Lower leg skin (tissue), 4 donors: ENCODE results near the gene EPHA3. TPM values are rescaled to one million over a fixed set of nuclear protein-coding genes. Genes with fewer than 3 reads are reported as not detected.

Experiments used
- DNase-seq, 2 donors: peaks; one replicate each; pipeline ENCODE4 v3.0.0-alpha.2; 2019; ENCODE audit warnings: low spot score in 2 of 2
- H3K4me3 ChIP-seq: fragments of 200-600 bp; sonication (generic); 2 replicates; pipeline ENCODE4 v1.5.1; 2017; ENCODE audit warnings: mild to moderate bottlenecking, low read depth; ENCODE audit not compliant: poor library complexity, severe bottlenecking
- CTCF ChIP-seq, 3 donors: fragments of 450-650 bp; IDR thresholded peaks; one replicate each; pipeline ENCODE4 v1.5.1; 2016; ENCODE audit warnings: antibody characterized with exemption in 3 of 3, mild to moderate bottlenecking in 3 of 3, moderate library complexity in 2 of 3
- POLR2A ChIP-seq, 2 donors: fragments of 450-650 bp; IDR thresholded peaks; one replicate each; pipeline ENCODE4 v1.6.1; 2016 to 2017; ENCODE audit warnings: antibody characterized with exemption in 2 of 2, mild to moderate bottlenecking in 1 of 2, moderate library complexity in 1 of 2
- WGBS, 2 donors: methylation state at CpG; one replicate each; pipeline ENCODE4 v1.1.5; 2018; 5-methylcytosine and 5-hydroxymethylcytosine counted together
- intact Hi-C: fragments of 100-400 bp; cut with DNase I; formaldehyde crosslinking; loops from one replicate; pipeline ENCODE4 v1.15.0; 2023; ENCODE audit warnings: low total_unique reads
- total RNA-seq, 4 donors: library from RNA; depleted of rRNA; stranded (reverse); fragments of >200 nt; gene quantifications; one replicate each; pipeline ENCODE4 v1.1.0, GENCODE V29; 2016

EPHA3 gene
- total RNA-seq, 4 donors from 2014 or later, result 0.30 to 2.8 (median 1.0) TPM

GRCh38 chr3:89250742-89251141, 143.3 kb downstream of the EPHA3 start:
- H3K4me3 ChIP-seq, result no peak overlapping the region
- WGBS, 2 donors, result 60 to 64% methylated on average over 1 of the region's 1 CpG
- TF ChIP-seq CTCF (IDR thresholded peaks at IDR 0.05) (no peak), POLR2A (IDR thresholded peaks at IDR 0.05) (no peak)
- DNase-seq, result no peak
- intact Hi-C loops, result no loop called here

GRCh38 chr3:89252016-89252415, 144.6 kb downstream of the EPHA3 start:
- H3K4me3 ChIP-seq, result no peak overlapping the region
- intact Hi-C loops, result no loop called here
- TF ChIP-seq POLR2A (IDR thresholded peaks at IDR 0.05) (no peak), CTCF (IDR thresholded peaks at IDR 0.05) (no peak)
- 74 to 78% methylated on average over 4 of the region's 4 CpGs for WGBS, 2 donors
- DNase-seq, result no peak

GRCh38 chr3:89252860-89253259, 145.4 kb downstream of the EPHA3 start:
- TF ChIP-seq POLR2A (IDR thresholded peaks at IDR 0.05) (no peak), CTCF (IDR thresholded peaks at IDR 0.05) (no peak)
- no peak overlapping the region for H3K4me3 ChIP-seq
- no peak for DNase-seq
- 32 to 42% methylated on average over 2 of the region's 2 CpGs for WGBS, 2 donors
- intact Hi-C loops, result no loop called here

- 96 to 98% methylated on average over 7 of the region's 7 CpGs for WGBS, 2 donors
- no peak overlapping the region for H3K4me3 ChIP-seq
- TF ChIP-seq POLR2A (IDR thresholded peaks at IDR 0.05), result no peak
- no peak for TF ChIP-seq CTCF (IDR thresholded peaks at IDR 0.05)
- DNase-seq, result no peak
- intact Hi-C loops, result no loop called here
Measured at GRCh38 chr3:89256395-89256794, 149.0 kb downstream of the EPHA3 start.

GRCh38 chr3:89256882-89257281, 149.5 kb downstream of the EPHA3 start:
- no peak for DNase-seq
- 72 to 86% methylated on average over 2 of the region's 2 CpGs for WGBS, 2 donors
- intact Hi-C loops, result no loop called here
- no peak for TF ChIP-seq POLR2A (IDR thresholded peaks at IDR 0.05)
- TF ChIP-seq CTCF (IDR thresholded peaks at IDR 0.05), result no peak
- no peak overlapping the region for H3K4me3 ChIP-seq

- DNase-seq, result no peak
- TF ChIP-seq POLR2A (IDR thresholded peaks at IDR 0.05) (no peak), CTCF (IDR thresholded peaks at IDR 0.05) (no peak)
- intact Hi-C loops, result no loop called here
- 49 to 72% methylated on average over 1 of the region's 1 CpG for WGBS, 2 donors
- no peak overlapping the region for H3K4me3 ChIP-seq
Measured at GRCh38 chr3:89260721-89261120, 153.3 kb downstream of the EPHA3 start.
